ENCODE measurements around the gene DCDC2B. TPM values are rescaled to one million over a fixed set of nuclear protein-coding genes. Genes with fewer than 3 reads are reported as not detected.

The DCDC2B gene
- polyA plus RNA-seq, 1 donor = 0.54 TPM

GRCh38 chr1:32204943-32205361, 3.9 kb upstream of the DCDC2B start:
- Histone ChIP-seq H3K27me3 (ENCODE audit: control insufficient read depth, insufficient read depth, low read length) (no peaks in the 10 kb centered on the region), H3K9me3 (ENCODE audit: control insufficient read depth, low read depth, low read length) (peaks cover 2% of the 10 kb centered on the region), H3K4me3 (ENCODE audit: low read length) (peak overlapping the region; percentile 77), H3K27ac (ENCODE audit: low read length) (no peak overlapping the region), H3K4me1 (ENCODE audit: control insufficient read depth, insufficient read depth, low read length) (peaks cover 24% of the 10 kb centered on the region), H3K36me3 (ENCODE audit: control insufficient read depth, insufficient read depth, low read length) (no peaks in the 10 kb centered on the region)
- no CpG with 5 or more reads among the region's 26 CpGs for WGBS (ENCODE audit: insufficient coverage, low lambda C conversion rate)
- DNase-seq = no peak

GRCh38 chr1:32205401-32206370, 3.2 kb upstream of the DCDC2B start, which contains the start of gene IQCC:
IQCC (plus strand) TSS chr1:32205671; CDS start chr1:32205682, 11 bp downstream.
- Histone ChIP-seq H3K36me3 (ENCODE audit: control insufficient read depth, insufficient read depth, low read length) (no peaks in the 10 kb centered on the region), H3K4me1 (ENCODE audit: control insufficient read depth, insufficient read depth, low read length) (peaks cover 20% of the 10 kb centered on the region), H3K9me3 (ENCODE audit: control insufficient read depth, low read depth, low read length) (peaks cover 2% of the 10 kb centered on the region), H3K27ac (ENCODE audit: low read length) (no peak within 1 kb of the TSS), H3K27me3 (ENCODE audit: control insufficient read depth, insufficient read depth, low read length) (no peaks in the 10 kb centered on the region), H3K4me3 (ENCODE audit: low read length) (peak within 1 kb of the TSS; percentile 77)
- WGBS (ENCODE audit: insufficient coverage, low lambda C conversion rate) = no CpG with 5 or more reads among the region's 77 CpGs
- DNase-seq = peak; percentile 88 to 90

- Histone ChIP-seq H3K27me3 (ENCODE audit: control insufficient read depth, insufficient read depth, low read length) (no peaks in the 10 kb centered on the region), H3K4me3 (ENCODE audit: low read length) (no peak overlapping the region), H3K9me3 (ENCODE audit: control insufficient read depth, low read depth, low read length) (no peaks in the 10 kb centered on the region), H3K27ac (ENCODE audit: low read length) (peak overlapping the region; percentile 16), H3K4me1 (ENCODE audit: control insufficient read depth, insufficient read depth, low read length) (peaks cover 9% of the 10 kb centered on the region), H3K36me3 (ENCODE audit: control insufficient read depth, insufficient read depth, low read length) (no peaks in the 10 kb centered on the region)
- no peak for DNase-seq
- no CpG with 5 or more reads among the region's 6 CpGs for WGBS (ENCODE audit: insufficient coverage, low lambda C conversion rate)
These were observed 420 bp upstream of the DCDC2B start for GRCh38 chr1:32208469-32208868.

- WGBS (ENCODE audit: insufficient coverage, low lambda C conversion rate) = no CpG with 5 or more reads among the region's 10 CpGs
- H3K4me1 ChIP-seq (ENCODE audit: control insufficient read depth, insufficient read depth, low read length) = peaks cover 24% of the 10 kb centered on the region
- DNase-seq = peak; percentile 63 to 75
- peak overlapping the region; percentile 83 for H3K27ac ChIP-seq (ENCODE audit: low read length)
- no peak overlapping the region for H3K4me3 ChIP-seq (ENCODE audit: low read length)
- H3K9me3 ChIP-seq (ENCODE audit: control insufficient read depth, low read depth, low read length) = no peaks in the 10 kb centered on the region
- H3K27me3 ChIP-seq (ENCODE audit: control insufficient read depth, insufficient read depth, low read length) = no peaks in the 10 kb centered on the region
- peaks cover 39% of the 10 kb centered on the region for H3K36me3 ChIP-seq (ENCODE audit: control insufficient read depth, insufficient read depth, low read length)
These were observed 7.0 kb downstream of the DCDC2B start for GRCh38 chr1:32215629-32216480.

- Histone ChIP-seq H3K9me3 (ENCODE audit: control insufficient read depth, low read depth, low read length) (no peaks in the 10 kb centered on the region), H3K36me3 (ENCODE audit: control insufficient read depth, insufficient read depth, low read length) (peaks cover 39% of the 10 kb centered on the region)
These were observed 7.7 kb downstream of the DCDC2B start for GRCh38 chr1:32216566-32216965.

GRCh38 chr1:32219022-32219421, 10.1 kb downstream of the DCDC2B start:
- peaks cover 39% of the 10 kb centered on the region for H3K4me1 ChIP-seq (ENCODE audit: control insufficient read depth, insufficient read depth, low read length)

More at GRCh38 chr1:32216566-32216965, 7.7 kb downstream of the DCDC2B start:
- Histone ChIP-seq H3K27me3 (ENCODE audit: control insufficient read depth, insufficient read depth, low read length) (no peaks in the 10 kb centered on the region), H3K4me1 (ENCODE audit: control insufficient read depth, insufficient read depth, low read length) (peaks cover 31% of the 10 kb centered on the region), H3K27ac (ENCODE audit: low read length) (peak overlapping the region; percentile 83), H3K4me3 (ENCODE audit: low read length) (no peak overlapping the region)
- DNase-seq = no peak
- WGBS (ENCODE audit: insufficient coverage, low lambda C conversion rate) = no CpG with 5 or more reads among the region's 5 CpGs

GRCh38 chr1:32220746-32221580, 12.1 kb downstream of the DCDC2B start:
- no CpG with 5 or more reads among the region's 4 CpGs for WGBS (ENCODE audit: insufficient coverage, low lambda C conversion rate)
- Histone ChIP-seq H3K4me1 (ENCODE audit: control insufficient read depth, insufficient read depth, low read length) (peaks cover 29% of the 10 kb centered on the region), H3K36me3 (ENCODE audit: control insufficient read depth, insufficient read depth, low read length) (peaks cover 40% of the 10 kb centered on the region), H3K9me3 (ENCODE audit: control insufficient read depth, low read depth, low read length) (no peaks in the 10 kb centered on the region), H3K27me3 (ENCODE audit: control insufficient read depth, insufficient read depth, low read length) (no peaks in the 10 kb centered on the region), H3K27ac (ENCODE audit: low read length) (no peak overlapping the region), H3K4me3 (ENCODE audit: low read length) (peak overlapping the region; percentile 98)
- peak in 1 of 2 donors; percentile 8 for DNase-seq

More at GRCh38 chr1:32219022-32219421, 10.1 kb downstream of the DCDC2B start:
- Histone ChIP-seq H3K4me3 (ENCODE audit: low read length) (no peak overlapping the region), H3K36me3 (ENCODE audit: control insufficient read depth, insufficient read depth, low read length) (peaks cover 41% of the 10 kb centered on the region), H3K9me3 (ENCODE audit: control insufficient read depth, low read depth, low read length) (no peaks in the 10 kb centered on the region), H3K27ac (ENCODE audit: low read length) (no peak overlapping the region), H3K27me3 (ENCODE audit: control insufficient read depth, insufficient read depth, low read length) (no peaks in the 10 kb centered on the region)
- WGBS (ENCODE audit: insufficient coverage, low lambda C conversion rate) = 80% methylated on average over 1 of the region's 7 CpGs
- no peak for DNase-seq

- no peak for DNase-seq
- peaks cover 41% of the 10 kb centered on the region for H3K36me3 ChIP-seq (ENCODE audit: control insufficient read depth, insufficient read depth, low read length)
- H3K9me3 ChIP-seq (ENCODE audit: control insufficient read depth, low read depth, low read length) = no peaks in the 10 kb centered on the region
- H3K27ac ChIP-seq (ENCODE audit: low read length) = peak overlapping the region; percentile 80
- no CpG with 5 or more reads among the region's 13 CpGs for WGBS (ENCODE audit: insufficient coverage, low lambda C conversion rate)
- H3K4me3 ChIP-seq (ENCODE audit: low read length) = peak overlapping the region; percentile 98
- H3K4me1 ChIP-seq (ENCODE audit: control insufficient read depth, insufficient read depth, low read length) = peaks cover 24% of the 10 kb centered on the region
- no peaks in the 10 kb centered on the region for H3K27me3 ChIP-seq (ENCODE audit: control insufficient read depth, insufficient read depth, low read length)
These were observed 12.7 kb downstream of the DCDC2B start for GRCh38 chr1:32221581-32221979.

- Histone ChIP-seq H3K9me3 (ENCODE audit: control insufficient read depth, low read depth, low read length) (no peaks in the 10 kb centered on the region), H3K4me1 (ENCODE audit: control insufficient read depth, insufficient read depth, low read length) (peaks cover 19% of the 10 kb centered on the region), H3K27ac (ENCODE audit: low read length) (peak within 1 kb of the TSS; percentile 80), H3K27me3 (ENCODE audit: control insufficient read depth, insufficient read depth, low read length) (no peaks in the 10 kb centered on the region), H3K36me3 (ENCODE audit: control insufficient read depth, insufficient read depth, low read length) (peaks cover 39% of the 10 kb centered on the region), H3K4me3 (ENCODE audit: low read length) (peak within 1 kb of the TSS; percentile 98)
- no CpG with 5 or more reads among the region's 46 CpGs for WGBS (ENCODE audit: insufficient coverage, low lambda C conversion rate)
- peak; percentile 91 to 93 for DNase-seq
These were observed 13.3 kb downstream of the DCDC2B start, which contains the start of the genes EIF3I and TMEM234 for GRCh38 chr1:32221980-32222755. EIF3I (plus strand) TSS chr1:32222407; CDS start chr1:32222442, 35 bp downstream. TMEM234 (minus strand) TSS chr1:32222353; CDS start chr1:32222322, 31 bp downstream.

All from large intestine (tissue), 3 donors.